NCI-H2196 (cell line): Measurements from ENCODE around the gene PLXND1.

Experiments used
- DNase-seq: peaks from one replicate; lab custom pipeline; 2025; ENCODE audit not compliant: unreplicated experiment; lab: John Stamatoyannopoulos, UW

PLXND1 gene

GRCh38 chr3:129627350-129628168 is 21.1 kb upstream of the PLXND1 start:
- peak; percentile 84 for DNase-seq

GRCh38 chr3:129626744-129627349 is 20.4 kb upstream of the PLXND1 start:
- DNase-seq = peak; percentile 98

- DNase-seq = no peak
Measured at GRCh38 chr3:129625072-129625874, 18.8 kb upstream of the PLXND1 start.

DNA sequence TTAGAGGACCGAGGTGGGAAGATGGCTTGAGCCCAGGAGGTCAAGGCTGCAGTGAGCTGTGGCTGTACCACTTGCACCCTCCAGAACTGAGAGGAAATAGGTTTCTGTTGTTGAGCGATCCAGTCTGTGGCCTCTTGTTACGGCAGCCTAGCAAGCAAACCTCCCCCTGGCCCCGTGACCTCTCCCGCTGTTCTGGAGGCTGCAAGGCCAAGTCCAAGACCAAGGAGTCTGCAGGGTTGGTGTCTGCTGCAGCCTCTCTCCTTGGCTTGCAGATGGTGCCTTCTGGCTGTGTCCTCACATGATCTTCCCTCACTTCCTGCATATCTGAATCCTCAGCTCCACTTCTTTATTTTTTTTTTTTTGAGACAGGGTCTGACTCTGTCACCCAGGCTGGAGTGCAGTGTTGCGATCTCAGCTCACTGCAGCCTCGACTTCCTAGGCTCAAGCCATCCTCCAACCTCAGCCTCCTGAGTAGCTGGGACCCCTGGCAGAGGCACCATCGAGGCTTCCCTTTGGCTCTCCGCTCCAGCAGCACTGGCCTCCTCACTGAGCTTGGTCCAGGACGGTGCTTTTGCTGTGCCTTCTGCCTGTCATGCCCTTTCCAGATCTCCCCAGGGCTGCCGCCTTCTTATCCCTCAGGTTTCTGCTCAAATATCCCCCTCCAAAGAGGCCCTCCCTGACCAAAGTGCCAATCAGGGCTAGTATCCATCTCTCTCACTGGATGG is 18.0 kb upstream of the PLXND1 start:
- DNase-seq = no peak

DNA sequence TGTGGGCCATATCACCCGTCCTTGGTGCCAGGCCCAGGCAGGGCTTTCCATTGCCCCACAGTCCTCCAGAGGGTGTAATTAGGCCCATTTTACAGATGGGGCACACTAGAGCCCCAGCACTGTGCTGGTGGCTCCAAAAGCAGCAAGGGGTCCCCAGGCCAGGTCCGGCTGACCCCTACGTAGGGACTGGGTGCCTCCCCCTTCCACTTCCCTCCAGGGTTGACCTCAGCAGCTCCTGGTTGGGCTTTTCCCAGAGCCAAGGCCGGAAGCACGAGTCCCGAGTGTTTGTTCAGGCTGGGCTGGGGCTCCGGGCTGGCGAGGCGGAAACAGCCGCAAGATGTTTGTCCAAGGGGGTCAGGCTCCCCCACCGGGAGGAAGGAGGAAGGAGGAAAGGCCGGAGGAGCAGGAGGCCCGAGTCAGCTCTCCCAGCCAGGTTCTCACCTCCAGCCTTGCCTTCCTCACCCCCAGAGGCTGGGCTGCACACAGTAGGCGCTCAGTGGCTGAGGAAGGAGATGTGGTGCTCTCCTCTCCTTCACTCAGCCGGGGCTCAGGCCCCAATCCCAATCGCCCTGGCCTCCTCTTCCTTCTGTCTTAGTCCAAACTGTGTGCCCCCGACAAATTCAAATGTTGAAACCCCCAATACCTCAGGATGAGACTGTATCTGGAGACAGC is 17.1 kb upstream of the PLXND1 start:
- no peak for DNase-seq

- no peak for DNase-seq
Measured at GRCh38 chr3:129622933-129623332, 16.5 kb upstream of the PLXND1 start.

DNA sequence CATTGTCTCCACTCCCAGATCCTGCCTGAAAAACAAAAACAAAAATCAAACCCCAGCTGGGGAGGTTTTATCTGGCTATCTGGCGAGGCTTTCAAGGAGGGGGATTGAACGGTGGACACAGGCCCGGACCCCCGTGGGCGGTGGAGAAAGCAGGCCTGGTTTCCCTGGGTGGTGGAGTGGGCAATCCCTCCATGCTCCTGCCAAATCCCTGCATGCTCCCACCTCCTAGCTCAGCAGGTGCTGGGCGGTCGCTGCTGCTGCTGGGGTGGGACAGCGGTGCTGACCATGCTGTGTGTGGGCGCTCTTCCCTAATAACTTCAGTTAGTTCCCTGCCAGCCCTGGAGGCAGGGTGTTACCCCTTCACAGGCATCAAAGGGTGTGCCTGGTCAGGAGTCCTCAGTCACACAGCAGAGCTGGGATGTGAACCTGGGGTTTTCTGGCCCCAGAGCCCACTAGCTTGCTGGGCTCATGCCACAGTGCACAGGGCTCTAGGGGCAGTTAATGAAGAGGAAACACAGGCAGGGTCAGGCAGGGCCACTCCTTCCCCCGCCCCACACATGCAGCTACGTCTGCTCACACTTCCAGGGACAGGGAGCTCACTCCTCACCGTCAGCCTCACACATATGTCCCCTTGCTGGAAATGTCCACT is 15.9 kb upstream of the PLXND1 start:
- DNase-seq = no peak

GRCh38 chr3:129621626-129622225 is 15.2 kb upstream of the PLXND1 start:
- no peak for DNase-seq

- no peak for DNase-seq
Measured at GRCh38 chr3:129620828-129621559, 14.5 kb upstream of the PLXND1 start.

- no peak for DNase-seq
Measured at GRCh38 chr3:129619726-129620162, 13.3 kb upstream of the PLXND1 start.

GRCh38 chr3:129618901-129619671 is 12.6 kb upstream of the PLXND1 start:
- DNase-seq = no peak

GRCh38 chr3:129618186-129618820 is 11.8 kb upstream of the PLXND1 start:
- DNase-seq = no peak

- no peak for DNase-seq
Measured at GRCh38 chr3:129617381-129618185, 11.1 kb upstream of the PLXND1 start.

DNA sequence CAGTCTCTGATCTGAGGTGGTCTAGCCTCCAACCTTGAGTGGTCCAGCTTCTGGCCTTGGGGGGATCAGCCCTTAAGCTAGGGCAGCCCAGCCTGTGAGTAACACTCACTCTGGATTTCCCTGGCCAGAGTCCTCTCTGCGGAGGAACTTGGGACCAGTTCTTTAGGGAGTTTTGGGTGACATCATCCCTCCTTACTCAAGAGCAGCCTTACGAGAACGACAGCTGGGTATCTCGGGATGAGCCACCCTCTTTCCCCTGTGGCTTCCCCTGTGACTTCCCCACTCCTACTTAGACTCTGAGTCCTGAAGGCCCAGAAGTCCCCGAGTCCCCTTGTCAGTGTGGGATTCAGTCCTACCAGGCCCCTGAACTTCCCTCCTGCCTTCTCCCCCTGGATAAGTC is 10.2 kb upstream of the PLXND1 start:
- DNase-seq = no peak

DNA sequence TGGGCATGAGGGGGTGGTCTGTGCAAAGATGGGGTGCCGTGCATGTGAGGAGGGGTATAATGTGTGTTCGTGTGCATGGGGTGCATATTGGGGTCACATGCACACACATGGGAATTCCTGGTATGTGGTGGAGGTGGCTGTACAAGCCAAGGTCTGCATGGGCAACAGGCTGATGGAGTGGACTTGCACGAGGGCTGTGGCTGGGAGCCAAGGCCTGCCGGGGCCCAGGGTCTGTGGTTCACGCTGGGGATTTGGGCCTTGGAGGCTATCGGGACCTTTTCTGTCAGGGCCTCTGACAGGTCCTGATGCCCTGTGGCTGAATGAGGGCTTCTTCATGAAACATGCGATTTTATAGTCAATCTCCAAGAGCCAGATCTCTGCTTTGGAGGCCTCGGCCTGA is 9.8 kb upstream of the PLXND1 start:
- DNase-seq = no peak

DNA sequence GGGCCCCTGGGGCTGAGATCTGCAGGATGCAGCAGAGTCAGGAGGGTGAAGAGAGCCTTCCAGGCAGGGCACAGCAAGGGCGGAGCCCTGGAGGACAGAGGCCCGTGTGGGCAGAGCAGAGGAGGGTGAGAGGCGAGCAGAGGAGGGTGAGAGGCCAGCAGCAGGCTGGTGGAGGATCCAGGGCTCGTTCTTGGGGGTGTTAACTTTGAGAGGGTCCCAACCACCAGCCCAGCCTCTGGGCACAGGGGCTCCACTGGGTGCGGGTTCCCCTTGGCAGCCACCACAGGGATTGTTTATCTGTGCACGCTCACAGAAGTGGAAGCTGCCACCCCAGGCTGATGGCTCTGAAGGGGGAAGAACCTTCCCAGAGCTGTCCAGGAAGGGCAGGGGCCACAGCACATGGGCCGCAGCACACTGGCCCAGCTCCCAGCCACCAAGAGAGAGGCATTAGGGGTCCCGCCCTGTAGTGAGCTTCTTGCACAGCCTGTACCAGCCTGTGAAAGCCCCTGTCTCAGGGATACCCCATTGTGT is 9.3 kb upstream of the PLXND1 start:
- DNase-seq = no peak

DNA sequence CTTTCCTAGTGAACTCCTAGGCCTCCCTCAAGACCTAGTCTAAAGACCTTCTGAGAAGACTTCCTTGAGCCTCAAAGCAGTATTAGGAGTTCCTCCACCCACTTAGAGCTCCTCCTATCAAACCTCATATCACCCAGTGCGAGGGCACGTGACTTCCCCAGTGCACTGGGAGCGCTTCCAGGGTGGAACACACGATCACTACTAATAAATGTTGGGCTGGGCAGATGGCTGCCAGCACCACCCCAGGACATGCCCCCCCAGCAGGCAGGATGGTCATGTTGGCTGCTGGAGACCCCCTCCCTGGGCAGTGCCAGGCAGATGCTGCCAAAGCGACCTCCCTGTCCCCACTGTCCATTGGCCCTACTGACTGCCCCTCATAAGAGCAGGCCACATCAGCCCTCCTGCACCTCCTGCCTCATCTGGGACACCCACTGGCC is 8.5 kb upstream of the PLXND1 start:
- no peak for DNase-seq
